ENCODE data around the gene TLNRD1.

TLNRD1 gene

GRCh38 chr15:80966431-80967197, 34.1 kb upstream of the TLNRD1 start:
- no peak overlapping the region for H3K27ac ChIP-seq (ENCODE audit: low read length)
- H3K36me3 ChIP-seq (ENCODE audit: control insufficient read depth in 1 of 2, insufficient read depth in 2 of 2, low read length in 2 of 2), result no peaks in the 10 kb centered on the region
- H3K4me3 ChIP-seq (ENCODE audit: low read depth in 1 of 2, low read length in 2 of 2), result no peak overlapping the region
- H3K27me3 ChIP-seq (ENCODE audit: low read depth, low read length), result no peaks in the 10 kb centered on the region
- H3K4me1 ChIP-seq (ENCODE audit: control insufficient read depth in 1 of 2, insufficient read depth in 2 of 2, low read length in 2 of 2), result peaks cover 0 to 16% of the 10 kb centered on the region in 2 donors
- H3K9me3 ChIP-seq (ENCODE audit: control insufficient read depth in 1 of 2, low read length in 2 of 2), result no peaks in the 10 kb centered on the region

GRCh38 chr15:80967451-80967850, 33.3 kb upstream of the TLNRD1 start:
- Histone ChIP-seq H3K4me3 (ENCODE audit: low read depth in 1 of 2, low read length in 2 of 2) (no peak overlapping the region), H3K27ac (ENCODE audit: low read length) (no peak overlapping the region), H3K36me3 (ENCODE audit: control insufficient read depth in 1 of 2, insufficient read depth in 2 of 2, low read length in 2 of 2) (peaks cover 0 to 7% of the 10 kb centered on the region in 2 donors), H3K4me1 (ENCODE audit: control insufficient read depth in 1 of 2, insufficient read depth in 2 of 2, low read length in 2 of 2) (peaks cover 0 to 16% of the 10 kb centered on the region in 2 donors), H3K9me3 (ENCODE audit: control insufficient read depth in 1 of 2, low read length in 2 of 2) (no peaks in the 10 kb centered on the region), H3K27me3 (ENCODE audit: low read depth, low read length) (no peaks in the 10 kb centered on the region)

GRCh38 chr15:80967991-80968510, 32.7 kb upstream of the TLNRD1 start:
- H3K27ac ChIP-seq (ENCODE audit: low read length), result no peak overlapping the region
- H3K4me3 ChIP-seq (ENCODE audit: low read depth in 1 of 2, low read length in 2 of 2), result no peak overlapping the region
- H3K36me3 ChIP-seq (ENCODE audit: control insufficient read depth in 1 of 2, insufficient read depth in 2 of 2, low read length in 2 of 2), result peaks cover 0 to 7% of the 10 kb centered on the region in 2 donors
- H3K9me3 ChIP-seq (ENCODE audit: control insufficient read depth in 1 of 2, low read length in 2 of 2), result no peaks in the 10 kb centered on the region
- peaks cover 0 to 16% of the 10 kb centered on the region in 2 donors for H3K4me1 ChIP-seq (ENCODE audit: control insufficient read depth in 1 of 2, insufficient read depth in 2 of 2, low read length in 2 of 2)
- no peaks in the 10 kb centered on the region for H3K27me3 ChIP-seq (ENCODE audit: low read depth, low read length)

DNA sequence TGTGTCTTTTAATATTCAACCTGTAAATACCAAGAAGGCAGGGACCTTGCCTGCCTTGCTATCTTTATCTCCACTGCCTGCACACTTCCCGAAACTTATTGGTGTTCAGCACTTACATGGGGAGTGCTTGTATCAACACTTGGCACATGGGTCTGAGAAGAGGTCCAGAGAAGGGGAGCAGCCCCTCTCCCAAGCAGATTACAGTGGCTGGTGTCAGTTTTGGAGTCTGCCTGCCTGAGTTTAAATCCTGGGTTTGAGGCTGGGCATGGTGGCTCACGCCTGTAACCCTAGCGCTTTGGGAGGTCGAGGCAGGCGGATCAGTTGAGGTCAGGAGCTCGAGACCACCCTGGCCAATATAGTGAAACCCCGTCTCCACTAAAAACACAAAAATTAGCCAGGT, 31.4 kb upstream of the TLNRD1 start:
- peaks cover 0 to 12% of the 10 kb centered on the region in 2 donors for H3K36me3 ChIP-seq (ENCODE audit: control insufficient read depth in 1 of 2, insufficient read depth in 2 of 2, low read length in 2 of 2)
- no peak overlapping the region for H3K4me3 ChIP-seq (ENCODE audit: low read depth in 1 of 2, low read length in 2 of 2)
- H3K4me1 ChIP-seq (ENCODE audit: control insufficient read depth in 1 of 2, insufficient read depth in 2 of 2, low read length in 2 of 2), result peaks cover 0 to 21% of the 10 kb centered on the region in 2 donors
- no peaks in the 10 kb centered on the region for H3K27me3 ChIP-seq (ENCODE audit: low read depth, low read length)
- H3K9me3 ChIP-seq (ENCODE audit: control insufficient read depth in 1 of 2, low read length in 2 of 2), result no peaks in the 10 kb centered on the region
- no peak overlapping the region for H3K27ac ChIP-seq (ENCODE audit: low read length)

- peaks cover 0 to 21% of the 10 kb centered on the region in 2 donors for H3K4me1 ChIP-seq (ENCODE audit: control insufficient read depth in 1 of 2, insufficient read depth in 2 of 2, low read length in 2 of 2)
- H3K27ac ChIP-seq (ENCODE audit: low read length), result no peak overlapping the region
- H3K4me3 ChIP-seq (ENCODE audit: low read depth in 1 of 2, low read length in 2 of 2), result no peak overlapping the region
- H3K36me3 ChIP-seq (ENCODE audit: control insufficient read depth in 1 of 2, insufficient read depth in 2 of 2, low read length in 2 of 2), result peaks cover 0 to 12% of the 10 kb centered on the region in 2 donors
- H3K9me3 ChIP-seq (ENCODE audit: control insufficient read depth in 1 of 2, low read length in 2 of 2), result no peaks in the 10 kb centered on the region
- H3K27me3 ChIP-seq (ENCODE audit: low read depth, low read length), result no peaks in the 10 kb centered on the region
Observed at GRCh38 chr15:80970018-80970657, 30.6 kb upstream of the TLNRD1 start.

DNA sequence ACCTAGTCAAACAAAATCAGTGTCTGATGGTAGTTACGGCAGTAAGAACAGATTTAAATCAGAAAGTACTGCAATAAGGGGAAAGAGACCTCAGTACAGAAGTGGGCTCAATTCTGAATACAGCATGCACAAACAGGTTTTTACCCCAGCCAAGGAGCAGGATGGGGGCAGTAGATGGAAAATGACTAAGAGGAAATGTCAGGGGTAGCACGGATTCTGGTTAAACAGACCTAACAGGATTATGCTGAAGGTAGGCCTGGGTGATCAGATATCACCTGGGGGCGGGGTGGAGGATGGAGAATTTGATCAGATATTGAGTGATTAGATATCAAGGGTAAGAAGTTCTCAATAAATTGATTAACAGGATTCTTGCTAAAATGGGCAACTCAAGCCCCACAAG, 30.1 kb upstream of the TLNRD1 start:
- Histone ChIP-seq H3K9me3 (ENCODE audit: control insufficient read depth in 1 of 2, low read length in 2 of 2) (no peaks in the 10 kb centered on the region), H3K36me3 (ENCODE audit: control insufficient read depth in 1 of 2, insufficient read depth in 2 of 2, low read length in 2 of 2) (peaks cover 0 to 12% of the 10 kb centered on the region in 2 donors), H3K4me1 (ENCODE audit: control insufficient read depth in 1 of 2, insufficient read depth in 2 of 2, low read length in 2 of 2) (peaks cover 0 to 21% of the 10 kb centered on the region in 2 donors), H3K4me3 (ENCODE audit: low read depth in 1 of 2, low read length in 2 of 2) (no peak overlapping the region), H3K27ac (ENCODE audit: low read length) (no peak overlapping the region), H3K27me3 (ENCODE audit: low read depth, low read length) (no peaks in the 10 kb centered on the region)

GRCh38 chr15:80971143-80971542, 29.6 kb upstream of the TLNRD1 start:
- Histone ChIP-seq H3K36me3 (ENCODE audit: control insufficient read depth in 1 of 2, insufficient read depth in 2 of 2, low read length in 2 of 2) (peaks cover 0 to 12% of the 10 kb centered on the region in 2 donors), H3K4me3 (ENCODE audit: low read depth in 1 of 2, low read length in 2 of 2) (no peak overlapping the region), H3K27me3 (ENCODE audit: low read depth, low read length) (no peaks in the 10 kb centered on the region), H3K9me3 (ENCODE audit: control insufficient read depth in 1 of 2, low read length in 2 of 2) (no peaks in the 10 kb centered on the region), H3K4me1 (ENCODE audit: control insufficient read depth in 1 of 2, insufficient read depth in 2 of 2, low read length in 2 of 2) (peaks cover 0 to 21% of the 10 kb centered on the region in 2 donors), H3K27ac (ENCODE audit: low read length) (no peak overlapping the region)

GRCh38 chr15:80972276-80972675, 28.4 kb upstream of the TLNRD1 start:
- Histone ChIP-seq H3K4me3 (ENCODE audit: low read depth in 1 of 2, low read length in 2 of 2) (no peak overlapping the region), H3K27me3 (ENCODE audit: low read depth, low read length) (no peaks in the 10 kb centered on the region), H3K9me3 (ENCODE audit: control insufficient read depth in 1 of 2, low read length in 2 of 2) (no peaks in the 10 kb centered on the region), H3K27ac (ENCODE audit: low read length) (no peak overlapping the region), H3K4me1 (ENCODE audit: control insufficient read depth in 1 of 2, insufficient read depth in 2 of 2, low read length in 2 of 2) (peaks cover 0 to 17% of the 10 kb centered on the region in 2 donors), H3K36me3 (ENCODE audit: control insufficient read depth in 1 of 2, insufficient read depth in 2 of 2, low read length in 2 of 2) (peaks cover 0 to 12% of the 10 kb centered on the region in 2 donors)

- Histone ChIP-seq H3K27ac (ENCODE audit: low read length) (no peak overlapping the region), H3K36me3 (ENCODE audit: control insufficient read depth in 1 of 2, insufficient read depth in 2 of 2, low read length in 2 of 2) (peaks cover 17 to 25% of the 10 kb centered on the region in 2 donors), H3K4me3 (ENCODE audit: low read depth in 1 of 2, low read length in 2 of 2) (no peak overlapping the region), H3K9me3 (ENCODE audit: control insufficient read depth in 1 of 2, low read length in 2 of 2) (no peaks in the 10 kb centered on the region), H3K4me1 (ENCODE audit: control insufficient read depth in 1 of 2, insufficient read depth in 2 of 2, low read length in 2 of 2) (peaks cover 0 to 11% of the 10 kb centered on the region in 2 donors), H3K27me3 (ENCODE audit: low read depth, low read length) (no peaks in the 10 kb centered on the region)
Observed at GRCh38 chr15:80974914-80975313, 25.8 kb upstream of the TLNRD1 start.

DNA sequence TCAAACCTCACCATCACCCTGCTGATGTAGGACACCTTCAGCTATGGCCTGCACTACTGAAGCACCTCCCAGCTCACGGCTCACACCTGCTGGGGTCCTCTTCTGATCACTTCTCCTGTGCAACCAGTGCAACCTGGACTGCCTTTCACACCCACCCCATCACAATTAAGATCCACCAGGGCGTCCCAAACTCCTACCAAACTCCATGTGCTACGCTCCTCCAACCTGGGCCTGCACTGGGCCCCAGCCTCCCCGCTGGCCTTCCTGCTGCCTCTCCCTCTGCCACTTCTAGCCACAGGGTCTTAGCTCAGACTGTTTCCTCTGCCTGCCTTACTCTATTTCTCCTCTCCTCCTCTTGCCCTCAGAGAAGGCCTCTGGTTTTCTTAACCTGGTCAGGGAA, 23.9 kb upstream of the TLNRD1 start:
- Histone ChIP-seq H3K4me3 (ENCODE audit: low read depth in 1 of 2, low read length in 2 of 2) (no peak overlapping the region), H3K27ac (ENCODE audit: low read length) (no peak overlapping the region), H3K36me3 (ENCODE audit: control insufficient read depth in 1 of 2, insufficient read depth in 2 of 2, low read length in 2 of 2) (peaks cover 23 to 32% of the 10 kb centered on the region in 2 donors), H3K4me1 (ENCODE audit: control insufficient read depth in 1 of 2, insufficient read depth in 2 of 2, low read length in 2 of 2) (peaks cover 0 to 11% of the 10 kb centered on the region in 2 donors), H3K9me3 (ENCODE audit: control insufficient read depth in 1 of 2, low read length in 2 of 2) (no peaks in the 10 kb centered on the region), H3K27me3 (ENCODE audit: low read depth, low read length) (no peaks in the 10 kb centered on the region)

DNA sequence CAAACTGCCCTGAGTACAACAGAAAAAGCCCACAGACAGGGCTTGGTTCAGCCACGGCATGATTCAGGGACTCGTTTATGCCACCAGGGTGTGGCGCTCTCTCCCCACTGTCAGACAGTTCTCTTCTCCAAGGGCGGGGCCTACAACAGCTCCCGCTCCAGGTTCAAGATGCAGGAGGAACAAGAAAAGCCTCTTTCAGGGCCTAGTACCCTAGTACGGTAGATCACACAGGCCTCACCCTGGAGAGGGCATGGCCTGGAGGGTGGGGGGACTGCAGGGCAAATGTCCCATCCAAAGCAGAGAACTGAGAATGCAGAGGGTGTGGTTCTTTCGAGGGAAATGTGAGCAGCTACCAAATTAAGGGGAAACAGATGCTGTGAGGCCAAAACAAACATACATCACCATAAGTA, 23.1 kb upstream of the TLNRD1 start:
- H3K9me3 ChIP-seq (ENCODE audit: control insufficient read depth in 1 of 2, low read length in 2 of 2), result no peaks in the 10 kb centered on the region
- no peak overlapping the region for H3K4me3 ChIP-seq (ENCODE audit: low read depth in 1 of 2, low read length in 2 of 2)
- H3K4me1 ChIP-seq (ENCODE audit: control insufficient read depth in 1 of 2, insufficient read depth in 2 of 2, low read length in 2 of 2), result peaks cover 0 to 11% of the 10 kb centered on the region in 2 donors
- no peak overlapping the region for H3K27ac ChIP-seq (ENCODE audit: low read length)
- H3K27me3 ChIP-seq (ENCODE audit: low read depth, low read length), result no peaks in the 10 kb centered on the region
- peaks cover 23 to 26% of the 10 kb centered on the region in 2 donors for H3K36me3 ChIP-seq (ENCODE audit: control insufficient read depth in 1 of 2, insufficient read depth in 2 of 2, low read length in 2 of 2)
